HG03108 (cell line): ENCODE measurements around the gene LGALSL.

ENCODE experiments used
- ATAC-seq: cut with Tn5 transposase; IDR thresholded peaks from one replicate; pipeline ENCODE4 v1.9.1; 2021; ENCODE audit warnings: moderate library complexity; ENCODE audit not compliant: unreplicated experiment

Gene LGALSL

DNA sequence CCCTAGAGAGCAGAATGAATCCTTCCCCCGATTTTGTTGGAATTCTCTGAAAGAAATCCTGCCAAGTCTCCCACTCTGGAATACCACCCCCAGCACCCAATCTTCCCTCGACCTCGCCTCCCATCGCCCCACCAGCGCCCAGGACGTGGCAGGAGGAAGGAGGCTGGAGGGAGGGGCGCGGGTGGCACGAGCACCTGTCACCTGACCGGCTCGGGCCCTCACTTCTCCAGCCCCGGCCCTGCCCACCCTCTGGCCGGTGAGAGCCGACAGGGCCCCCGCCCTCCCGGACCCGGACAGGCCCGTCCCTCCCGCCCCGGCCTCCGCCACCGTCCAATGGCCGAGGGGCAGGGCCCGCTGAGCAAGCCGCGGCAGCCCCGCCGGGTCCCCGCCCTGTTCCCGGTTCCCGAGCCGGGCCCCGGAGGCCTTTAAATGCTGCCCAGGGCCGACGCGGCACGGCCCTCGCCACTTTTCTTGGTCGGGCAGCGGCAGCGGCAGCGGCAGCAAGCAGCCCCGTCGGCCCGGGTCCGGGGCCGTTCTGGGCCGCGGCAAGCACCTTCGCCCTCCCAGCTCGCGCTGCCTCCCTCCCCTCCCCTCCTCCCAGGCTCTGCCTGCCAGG, at the start of gene LGALSL:
Gene LGALSL, plus strand, starts transcription at position 393 of the 616 bp plus-strand sequence. CDS start 384 bp downstream, outside the sequence.
- peak; percentile 46 for ATAC-seq

DNA sequence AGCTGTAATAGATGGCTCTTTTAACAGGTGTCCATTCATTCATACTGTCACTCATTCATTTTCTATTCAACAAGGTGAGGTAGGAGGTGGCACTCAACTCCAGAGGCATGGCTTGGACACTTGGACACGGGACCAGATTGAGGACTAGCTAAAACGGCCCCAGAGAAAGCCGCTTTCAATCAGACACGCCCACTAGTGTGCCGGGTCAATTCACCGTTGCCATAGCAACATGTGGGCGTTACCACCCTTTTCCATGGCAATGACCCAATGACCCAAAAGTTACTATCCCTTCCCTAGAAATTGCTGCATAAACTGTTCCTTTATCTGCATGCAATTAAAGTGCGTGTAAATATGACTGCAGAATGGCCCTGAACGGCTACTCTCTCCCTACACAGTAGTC, 49.2 kb upstream of the LGALSL start:
- no peak for ATAC-seq

- no peak for ATAC-seq
Observed at GRCh38 chr2:64405581-64406406, 48.2 kb upstream of the LGALSL start.

DNA sequence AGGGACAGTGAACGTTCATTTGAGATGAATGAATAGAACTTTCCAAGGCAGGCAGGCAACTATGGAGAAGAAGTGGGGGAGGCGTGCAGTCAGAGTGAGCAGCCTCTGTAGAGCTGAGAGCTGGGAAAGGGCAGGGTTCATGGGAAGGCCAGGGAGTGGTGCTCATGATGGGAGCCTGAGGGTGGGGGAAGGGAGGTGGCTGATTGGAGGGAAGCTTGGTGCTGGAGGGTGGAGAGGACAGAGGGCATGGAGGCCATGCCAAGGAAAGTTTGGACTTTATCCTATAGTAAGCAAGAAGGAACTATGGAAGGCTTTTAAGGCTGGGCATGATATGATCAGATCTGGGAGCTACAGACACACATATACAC, 47.6 kb upstream of the LGALSL start:
- no peak for ATAC-seq

GRCh38 chr2:64408031-64408430, 45.9 kb upstream of the LGALSL start:
- no peak for ATAC-seq

DNA sequence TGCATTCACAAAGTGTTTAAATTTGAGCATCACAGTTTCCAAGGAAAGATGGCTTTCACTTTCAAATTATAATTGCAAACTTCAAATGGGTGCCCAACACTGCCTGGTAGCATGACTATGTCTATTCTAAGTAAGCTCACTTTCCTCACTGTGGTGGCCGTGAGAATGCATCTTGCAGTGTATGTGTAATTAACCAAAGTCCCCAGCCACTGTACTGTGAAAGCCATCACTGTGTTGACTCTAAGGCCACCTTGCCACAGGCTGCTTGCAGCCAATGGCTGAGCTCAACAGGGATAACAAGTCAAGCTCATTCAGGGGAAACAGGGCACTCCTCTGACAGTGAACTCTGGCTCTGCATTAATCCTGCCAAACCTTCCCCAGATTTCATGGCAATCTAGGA, 43.3 kb upstream of the LGALSL start:
- no peak for ATAC-seq

- ATAC-seq, result no peak
Observed at GRCh38 chr2:64412671-64413070, 41.3 kb upstream of the LGALSL start.

DNA sequence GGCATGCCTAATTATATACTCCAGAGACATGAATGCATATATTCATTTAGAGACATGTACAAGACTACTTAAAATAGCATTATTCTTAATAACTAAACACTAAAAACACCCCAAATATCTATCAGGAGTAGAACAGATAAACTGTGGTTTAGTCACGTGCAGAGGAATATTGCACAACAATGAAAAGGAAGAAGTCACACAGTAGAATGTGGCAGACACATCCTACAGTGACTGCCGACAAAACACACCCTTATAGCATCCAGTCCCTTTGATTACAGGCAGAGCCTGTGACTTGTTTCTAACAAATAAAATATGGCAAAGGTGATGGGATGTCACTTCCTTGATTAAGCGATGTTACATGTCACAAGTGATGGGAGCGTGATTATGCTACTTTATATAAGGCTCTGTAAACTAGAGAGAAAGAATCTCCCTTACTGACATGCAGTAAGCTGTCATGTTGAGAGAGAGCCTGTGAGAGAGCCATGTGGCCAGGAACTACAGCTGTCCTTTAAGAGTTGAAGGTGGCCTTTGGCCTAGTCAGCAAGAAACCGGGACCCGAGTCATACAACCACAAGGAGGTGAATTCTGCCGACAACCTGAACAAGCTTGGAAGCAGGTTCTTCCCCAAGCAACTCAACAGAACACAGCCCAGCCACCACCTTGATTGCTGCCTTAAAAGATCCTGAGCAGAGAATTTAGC, 39.1 kb upstream of the LGALSL start:
- no peak for ATAC-seq

DNA sequence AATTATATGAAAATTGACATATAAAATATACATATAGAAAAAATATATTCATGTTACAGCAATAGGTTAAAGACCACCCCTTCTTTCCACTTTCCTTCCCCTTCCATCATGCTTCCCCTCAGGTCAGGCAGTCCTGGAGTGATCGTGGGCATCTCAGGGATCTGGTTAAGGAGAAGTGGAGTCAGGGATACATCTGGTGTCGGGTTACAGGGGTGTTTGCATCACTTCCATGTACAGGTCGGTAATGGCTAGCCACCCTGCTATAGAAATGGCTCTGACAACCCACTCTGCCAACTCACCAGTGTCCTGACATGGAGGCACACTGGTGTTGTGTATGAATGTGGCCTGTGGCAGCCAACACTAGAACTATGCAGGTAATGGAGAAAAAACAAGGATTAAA, 36.3 kb upstream of the LGALSL start:
- ATAC-seq, result no peak

DNA sequence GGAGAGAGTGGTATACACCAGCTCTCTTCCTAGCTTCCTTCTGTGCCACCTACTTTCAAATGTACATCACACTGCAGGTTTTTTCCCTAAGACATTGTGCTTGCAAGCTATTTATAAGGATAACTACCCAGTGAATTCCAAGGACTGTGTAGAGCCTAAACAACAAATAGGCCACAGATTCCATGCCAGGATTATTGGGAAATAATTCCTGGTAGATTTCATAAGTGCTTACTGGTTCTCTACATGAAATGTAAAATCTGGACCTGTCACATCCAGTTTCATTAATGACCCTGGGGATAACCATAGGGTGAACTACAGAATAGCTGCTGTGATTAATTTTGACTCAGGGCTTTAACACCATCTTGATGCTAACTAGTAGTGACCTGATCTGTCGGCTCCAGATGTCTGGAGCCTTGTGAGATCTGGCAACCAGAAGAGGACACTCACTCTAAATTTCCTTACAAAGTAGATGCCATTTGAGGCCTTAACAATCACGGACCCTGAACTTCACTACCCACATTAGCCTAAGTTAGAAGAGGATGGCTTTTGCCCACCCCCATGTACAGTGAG, 34.3 kb upstream of the LGALSL start:
- no peak for ATAC-seq

GRCh38 chr2:64420677-64421076, 33.3 kb upstream of the LGALSL start:
- no peak for ATAC-seq

DNA sequence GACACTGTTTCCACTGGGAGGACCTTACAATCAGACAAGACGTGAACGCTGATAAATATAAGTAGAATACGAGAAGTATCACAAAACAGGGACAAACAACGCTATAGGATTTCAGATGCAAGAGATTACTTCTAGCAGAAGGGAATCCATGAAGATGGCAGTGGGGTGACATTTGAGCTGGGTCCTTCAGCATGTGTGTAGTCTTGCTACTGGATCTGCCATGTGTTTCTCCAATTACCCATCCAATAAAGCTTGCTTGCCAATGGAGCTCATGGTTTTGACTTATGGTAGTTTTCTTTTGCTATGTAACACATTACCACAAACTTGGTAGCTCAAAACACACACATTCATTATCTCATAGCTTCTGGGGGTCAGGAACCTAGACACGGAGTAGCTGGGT, 32.8 kb upstream of the LGALSL start:
- ATAC-seq, result no peak

- no peak for ATAC-seq
Observed at GRCh38 chr2:64422466-64422865, 31.5 kb upstream of the LGALSL start.

DNA sequence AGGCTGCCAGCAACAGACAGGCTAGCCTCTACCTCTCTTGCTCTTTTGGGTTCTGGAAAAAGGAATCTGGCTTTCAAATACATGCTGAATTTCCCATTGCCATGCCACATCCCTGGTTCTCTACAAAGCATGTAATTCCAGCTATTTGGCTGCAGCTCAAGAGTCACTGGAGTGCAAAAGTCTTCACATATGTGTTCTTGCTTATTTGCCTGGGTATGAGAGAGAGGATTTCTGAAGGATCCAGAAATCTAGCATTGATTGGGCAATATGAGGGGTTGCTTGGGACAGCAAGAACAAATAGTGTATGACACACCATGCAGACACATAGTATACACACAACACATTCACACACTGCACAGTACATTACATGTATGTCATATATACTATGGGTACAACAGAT, 30.7 kb upstream of the LGALSL start:
- ATAC-seq, result no peak

DNA sequence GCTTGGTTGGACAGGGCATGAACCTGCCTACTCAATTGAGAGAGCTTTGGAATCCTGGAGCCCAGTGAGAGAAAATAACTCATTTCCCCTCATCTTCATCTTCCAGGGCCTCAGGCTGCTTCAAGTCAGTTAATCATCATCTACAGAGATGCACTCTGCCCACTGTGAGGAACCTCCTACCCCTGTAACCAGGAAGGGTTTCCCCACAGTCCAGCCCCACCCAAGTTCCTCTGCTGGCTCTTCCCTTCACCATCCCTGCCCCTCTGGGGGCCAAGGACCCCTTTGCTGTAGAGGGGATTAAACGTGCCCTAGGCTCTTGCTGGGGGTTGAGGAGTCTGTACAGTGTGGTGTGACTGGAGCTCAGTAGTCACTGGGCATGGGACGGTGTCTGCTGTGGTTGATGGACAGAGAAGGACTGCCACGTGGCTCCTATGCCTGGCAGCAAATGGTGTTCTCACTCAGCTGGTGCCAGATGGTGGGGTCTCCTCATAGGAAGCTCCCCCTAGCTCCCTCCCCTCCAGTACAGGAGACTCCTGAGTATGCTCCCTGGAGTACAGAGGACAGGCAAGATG, 29.5 kb upstream of the LGALSL start:
- no peak for ATAC-seq

DNA sequence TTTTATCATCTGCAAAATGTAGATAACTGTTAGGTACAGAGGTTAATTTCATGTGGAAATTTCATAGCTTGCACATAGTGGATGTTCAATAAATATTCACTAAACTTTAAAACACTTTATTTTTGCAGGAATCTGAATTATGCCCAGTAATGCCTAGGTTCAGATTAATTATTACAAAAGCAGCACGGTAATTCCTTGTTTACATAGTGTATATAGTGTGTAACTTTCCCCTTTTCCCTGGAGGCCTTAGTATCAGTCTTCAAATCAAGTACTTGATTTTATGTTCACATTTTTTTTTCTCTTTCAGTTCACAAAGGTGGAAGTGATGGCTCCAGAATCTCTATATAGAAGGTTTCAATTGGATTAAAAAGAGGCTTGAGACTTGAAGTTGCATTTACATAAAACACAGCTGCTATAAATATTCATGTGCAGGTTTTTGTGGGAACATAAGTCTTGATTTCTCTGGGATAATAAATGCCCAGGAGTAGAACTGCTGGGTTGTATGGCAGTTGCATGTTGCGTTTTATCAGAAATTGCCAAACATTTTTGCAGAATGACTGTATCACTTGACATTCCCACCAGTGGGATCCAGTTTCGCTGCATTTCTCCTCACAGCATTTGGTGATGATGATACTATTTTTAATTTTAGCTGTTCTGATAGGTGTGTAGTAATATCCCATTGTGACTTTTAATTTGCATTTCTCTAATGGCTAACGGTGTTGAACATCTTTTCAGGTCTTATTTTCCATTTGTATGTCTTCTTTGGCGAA, 27.6 kb upstream of the LGALSL start:
- ATAC-seq, result no peak

DNA sequence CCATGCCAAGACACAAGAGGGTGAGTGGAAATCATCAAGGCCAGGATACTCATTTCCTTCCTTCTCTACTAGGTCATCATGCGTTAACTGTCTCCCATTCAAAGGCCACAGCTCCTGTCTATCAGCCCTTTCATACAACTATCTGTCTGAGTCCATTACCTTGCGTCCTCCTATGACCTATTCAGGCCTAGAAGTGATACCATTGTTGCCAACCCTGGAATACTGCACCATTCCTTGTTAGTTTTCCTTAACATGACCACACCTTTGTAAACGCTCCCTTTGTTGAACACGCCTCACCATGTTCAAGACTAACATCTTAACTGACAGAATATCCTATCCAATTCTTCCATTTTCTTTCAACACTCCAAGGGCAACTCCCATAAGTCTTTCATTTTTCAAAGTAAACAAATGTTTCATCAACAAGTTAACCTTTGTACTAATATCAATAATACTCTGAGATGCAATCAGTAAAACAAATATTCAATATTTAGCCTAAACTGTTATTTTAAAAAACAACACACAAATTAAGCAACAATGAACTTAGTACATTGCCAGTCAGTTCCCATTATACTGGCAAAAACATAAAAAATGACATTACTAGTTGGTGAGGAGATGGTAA, 19.8 kb upstream of the LGALSL start:
- no peak for ATAC-seq

DNA sequence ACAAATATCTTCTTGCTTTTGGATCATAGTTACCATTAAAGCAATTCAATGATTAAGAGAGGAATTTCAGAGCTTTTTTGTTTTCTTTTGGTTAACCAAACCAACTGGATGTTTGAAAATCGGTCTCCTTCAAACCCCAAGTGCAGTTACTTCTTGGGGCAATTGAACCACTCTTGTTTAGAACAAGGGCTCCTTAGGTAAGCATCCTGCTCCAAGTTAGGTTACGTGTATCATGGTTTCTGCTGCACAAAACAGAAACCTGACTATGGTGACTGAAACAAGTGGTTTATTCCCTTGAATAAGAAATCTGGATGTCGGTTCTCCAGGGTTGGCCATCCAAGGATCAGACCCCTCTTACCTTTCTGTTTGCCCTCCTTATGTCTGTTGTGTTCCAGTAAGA, 16.1 kb upstream of the LGALSL start:
- ATAC-seq, result no peak

DNA sequence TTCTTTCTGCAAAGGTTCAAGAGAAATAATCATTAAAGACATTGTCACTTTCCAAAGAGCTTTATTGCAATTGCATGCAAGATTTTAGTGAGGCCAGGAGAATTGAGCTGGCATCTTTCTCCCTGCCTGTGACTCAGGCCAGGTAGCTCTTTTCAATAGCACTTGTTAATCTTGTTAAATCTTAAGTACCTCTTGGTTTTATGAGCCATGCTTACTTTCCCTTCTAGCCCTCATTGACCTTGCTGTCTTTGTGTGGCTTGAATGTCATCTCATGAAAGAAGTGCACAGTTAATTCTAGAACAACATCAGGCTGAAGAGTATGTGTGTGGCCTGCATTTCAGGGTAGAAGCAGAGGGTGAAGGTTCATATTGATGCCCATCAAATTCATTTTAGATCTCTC, 14.8 kb upstream of the LGALSL start:
- ATAC-seq, result no peak

- no peak for ATAC-seq
Observed at GRCh38 chr2:64440843-64441242, 13.1 kb upstream of the LGALSL start.
